ENCODE data around the gene LRRIQ1.
"Not testable (repeated sequence)": the region's sequence is repeated elsewhere in the genome, so short reads cannot be mapped to it uniquely, and the experiment has no call there.

Gene LRRIQ1, protein sequence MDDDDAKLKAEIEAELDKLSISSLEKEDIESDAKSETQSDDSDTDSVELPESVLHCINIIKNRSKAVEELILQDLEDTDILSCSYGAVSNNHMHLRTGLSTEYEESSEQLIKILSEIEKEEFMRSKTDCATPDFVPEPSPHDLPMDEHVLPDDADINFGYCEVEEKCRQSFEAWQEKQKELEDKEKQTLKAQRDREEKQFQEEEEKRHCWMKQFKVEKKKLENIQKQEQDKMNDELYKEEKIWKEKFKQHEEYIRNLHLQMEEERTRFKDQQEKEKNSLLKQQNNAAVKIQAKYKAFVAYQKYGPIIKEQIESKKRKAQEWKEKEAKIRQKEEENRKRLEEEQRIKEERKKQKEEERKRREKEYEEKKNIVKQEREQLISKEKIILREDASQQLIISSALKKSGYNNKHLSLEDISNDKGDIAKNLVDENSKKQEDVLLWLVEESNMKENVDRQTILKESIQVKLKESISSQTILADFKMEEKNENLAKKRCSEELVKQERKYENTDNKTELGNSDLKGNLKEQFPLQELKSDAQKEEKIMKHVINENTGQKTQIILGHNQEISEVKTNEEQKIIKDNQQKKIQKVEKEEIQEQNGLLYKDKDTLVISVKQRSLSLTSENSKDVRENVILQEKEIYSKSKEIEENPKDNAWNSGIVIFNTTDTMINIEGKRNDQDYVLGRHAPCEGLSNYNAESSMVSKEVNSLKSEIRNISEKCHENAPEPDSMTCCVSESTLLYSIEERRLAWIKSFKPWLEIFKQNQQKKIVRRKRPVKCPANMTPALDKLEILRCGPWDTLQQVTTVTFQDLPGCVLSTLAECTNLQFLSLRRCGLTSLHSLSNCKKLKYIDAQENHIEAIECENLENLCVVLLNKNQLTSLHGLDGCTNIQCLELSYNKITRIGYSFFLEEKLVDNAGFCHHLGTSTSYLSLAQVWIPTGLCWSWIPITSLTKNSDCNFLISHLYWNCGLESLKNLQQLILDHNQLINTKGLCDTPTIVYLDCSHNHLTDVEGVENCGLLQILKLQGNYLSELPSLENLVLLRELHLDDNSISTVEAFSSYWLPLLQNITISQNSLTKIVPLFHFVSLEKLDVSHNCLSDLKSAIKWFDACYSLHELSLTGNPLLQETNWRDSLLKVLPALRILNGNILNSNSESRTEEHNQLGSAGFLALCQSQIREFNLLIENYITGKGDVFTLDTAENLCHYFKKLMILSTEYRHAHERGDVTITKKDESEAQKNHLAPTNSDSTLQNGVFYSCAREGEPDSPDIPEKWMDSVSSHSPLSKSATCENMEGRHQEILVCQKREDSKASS (N-terminal part only)

DNA sequence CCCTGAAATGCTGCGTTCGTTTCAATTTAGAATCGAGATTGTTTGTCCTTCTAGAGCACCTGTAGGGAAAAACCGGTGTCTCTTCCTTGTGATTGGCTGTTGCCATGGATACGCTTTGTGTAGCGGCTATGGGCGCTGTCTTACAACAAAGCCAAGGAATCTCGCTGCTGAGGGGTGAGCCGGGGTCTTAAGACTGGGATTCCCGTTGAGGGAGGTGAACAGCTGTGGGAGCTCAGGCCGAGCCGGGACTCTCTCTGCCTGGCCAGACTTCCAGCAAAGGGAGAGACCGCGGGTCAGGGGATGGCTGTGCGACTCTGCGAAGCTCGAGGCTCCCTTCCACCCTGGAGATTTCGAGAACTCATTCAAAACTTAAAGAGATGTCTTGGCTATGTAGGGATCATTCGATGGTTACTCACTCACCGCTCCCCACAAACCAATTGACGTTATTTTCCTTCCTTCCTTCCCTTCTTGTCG is at the start of gene LRRIQ1, which contains the start of gene TSPAN19:
TSS of gene LRRIQ1 (plus strand) at position 118 of the 474 bp plus-strand sequence. CDS start 1,826 bp downstream, outside the sequence.
TSS of gene TSPAN19 (minus strand) at position 44 of the 474 bp plus-strand sequence. CDS start 6,331 bp downstream, outside the sequence.
- DNase-seq (ENCODE audit: low read depth in 2 of 2), result no peak

GRCh38 chr12:84986586-84986985 is 49.6 kb upstream of the LRRIQ1 start:
- no peak for DNase-seq (ENCODE audit: low read depth in 2 of 2)

DNA sequence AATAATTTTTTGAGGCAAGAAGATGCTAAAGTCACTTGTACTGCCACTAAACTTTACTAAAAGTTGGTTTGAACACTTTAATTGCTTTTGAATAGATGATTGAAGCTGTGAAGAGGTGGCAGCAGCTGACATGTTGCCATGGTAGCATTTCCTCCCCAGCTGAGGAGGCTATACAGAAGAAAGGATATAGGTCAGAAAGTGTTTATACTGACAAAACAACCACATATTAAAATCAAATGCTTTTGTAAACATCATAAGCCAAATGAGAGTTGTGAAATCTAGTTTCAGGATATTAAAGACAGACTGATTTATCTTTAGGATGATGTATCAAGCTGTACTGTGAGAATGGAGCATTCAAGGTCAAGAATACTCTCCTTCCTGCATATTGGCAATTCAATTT is 41.7 kb upstream of the LRRIQ1 start:
- no peak for DNase-seq (ENCODE audit: low read depth in 2 of 2)

DNA sequence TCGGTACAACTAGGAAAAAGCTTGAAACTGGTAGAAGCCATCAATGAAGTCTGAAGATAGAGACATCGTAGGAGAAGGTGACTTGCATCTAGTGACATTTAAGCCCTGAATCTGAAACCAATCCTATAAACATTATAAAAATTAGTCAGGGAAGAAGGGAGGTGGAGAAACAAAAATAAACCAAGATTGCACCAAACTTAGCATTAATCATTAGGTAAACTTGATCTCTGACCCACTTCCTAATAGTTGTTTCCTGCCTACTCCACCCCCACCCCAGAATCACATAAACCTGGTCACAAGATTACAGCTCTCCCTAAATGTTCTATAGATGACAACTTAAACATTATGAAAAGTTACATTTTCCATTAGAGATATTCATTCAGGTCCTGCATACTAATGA is 40.5 kb upstream of the LRRIQ1 start:
- DNase-seq (ENCODE audit: low read depth in 2 of 2), result no peak

DNA sequence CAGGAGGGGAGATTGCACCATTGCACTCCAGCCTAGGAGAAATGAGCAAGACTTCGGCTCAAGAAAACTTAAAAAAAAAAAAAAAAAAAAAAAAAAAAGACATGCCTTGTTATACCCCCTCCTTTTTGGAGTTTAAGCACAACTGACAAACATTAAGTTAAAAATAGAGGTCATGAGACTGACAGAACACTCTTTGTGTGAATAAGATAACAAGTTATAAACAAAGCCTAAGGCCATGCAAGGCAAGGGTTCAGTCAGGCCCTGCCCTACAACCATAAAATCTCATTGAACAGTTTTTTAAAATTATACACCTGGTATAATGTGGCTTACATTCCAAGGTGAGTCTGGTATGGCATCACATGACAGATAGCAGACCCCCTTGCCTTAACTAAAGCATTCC is 39.4 kb upstream of the LRRIQ1 start:
- no peak for DNase-seq (ENCODE audit: low read depth in 2 of 2)

DNA sequence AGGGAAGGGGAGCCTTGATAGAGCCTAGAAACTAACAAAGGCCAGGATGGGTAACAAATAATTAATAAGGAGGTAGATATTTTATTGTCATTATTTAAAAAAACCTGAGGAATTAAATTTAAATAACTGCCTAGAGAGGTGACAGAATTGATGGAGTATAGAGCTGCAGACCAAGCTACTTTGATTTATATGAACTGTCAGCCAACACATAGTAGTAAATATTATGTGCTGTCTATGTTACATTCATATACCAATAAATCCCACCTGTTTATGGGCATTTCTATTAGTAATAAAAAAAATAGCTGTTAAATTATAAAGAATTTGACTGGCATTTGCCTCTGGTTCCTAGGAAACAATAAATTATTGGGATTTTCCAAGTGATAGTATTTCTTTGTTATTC is 37.8 kb upstream of the LRRIQ1 start:
- no peak for DNase-seq (ENCODE audit: low read depth in 2 of 2)

DNA sequence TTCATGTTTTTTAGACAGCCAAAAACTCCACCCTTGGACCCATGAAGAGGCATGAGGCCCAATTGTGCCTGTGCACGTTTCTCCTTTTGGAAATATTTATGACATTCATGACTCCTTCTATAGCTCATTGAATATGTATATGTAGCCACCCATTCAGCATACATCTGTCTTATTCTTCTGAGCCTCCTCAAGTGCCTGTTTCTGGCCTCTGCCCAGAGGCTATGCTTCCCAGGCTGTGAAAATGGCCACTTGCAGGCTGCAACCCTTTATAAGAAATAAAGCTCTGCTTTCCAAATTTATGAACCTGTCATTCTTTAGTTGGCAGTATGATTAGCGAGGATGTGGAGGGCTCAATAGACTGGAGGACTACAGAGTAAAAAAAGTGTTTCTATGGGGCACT is 35.4 kb upstream of the LRRIQ1 start:
- DNase-seq (ENCODE audit: low read depth in 2 of 2), result no peak

- no peak for DNase-seq (ENCODE audit: low read depth in 2 of 2)
These were observed 33.3 kb upstream of the LRRIQ1 start for GRCh38 chr12:85002778-85003296.

DNA sequence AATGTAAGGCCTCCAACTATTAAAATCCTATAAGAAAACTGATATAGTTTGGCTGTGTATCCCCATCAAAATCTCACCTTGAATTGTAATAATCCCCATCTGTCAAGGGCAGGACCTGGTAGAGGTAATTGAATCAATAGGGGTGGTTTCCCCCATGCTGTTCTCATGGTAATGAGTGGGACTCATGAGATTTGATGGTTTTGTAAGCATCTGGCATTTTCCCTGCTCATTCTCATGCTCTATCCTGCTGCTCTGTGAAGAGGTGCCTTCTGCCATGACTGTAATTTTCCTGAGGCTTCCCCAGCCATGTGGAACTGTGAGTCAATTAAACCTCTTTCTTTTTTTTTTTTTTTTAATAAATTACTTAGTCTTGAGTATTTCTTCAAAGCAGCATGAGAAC is 31.9 kb upstream of the LRRIQ1 start:
- DNase-seq (ENCODE audit: low read depth in 2 of 2), result no peak

- not testable (repeated sequence) for DNase-seq (ENCODE audit: low read depth in 2 of 2)
These were observed 31.1 kb upstream of the LRRIQ1 start for GRCh38 chr12:85005047-85005446.

- DNase-seq (ENCODE audit: low read depth in 2 of 2), result no peak
These were observed 30.5 kb upstream of the LRRIQ1 start for GRCh38 chr12:85005615-85006014.

- DNase-seq (ENCODE audit: low read depth in 2 of 2), result no peak
These were observed 29.9 kb upstream of the LRRIQ1 start for GRCh38 chr12:85006206-85006605.

GRCh38 chr12:85007836-85008235 is 28.3 kb upstream of the LRRIQ1 start:
- no peak for DNase-seq (ENCODE audit: low read depth in 2 of 2)

DNA sequence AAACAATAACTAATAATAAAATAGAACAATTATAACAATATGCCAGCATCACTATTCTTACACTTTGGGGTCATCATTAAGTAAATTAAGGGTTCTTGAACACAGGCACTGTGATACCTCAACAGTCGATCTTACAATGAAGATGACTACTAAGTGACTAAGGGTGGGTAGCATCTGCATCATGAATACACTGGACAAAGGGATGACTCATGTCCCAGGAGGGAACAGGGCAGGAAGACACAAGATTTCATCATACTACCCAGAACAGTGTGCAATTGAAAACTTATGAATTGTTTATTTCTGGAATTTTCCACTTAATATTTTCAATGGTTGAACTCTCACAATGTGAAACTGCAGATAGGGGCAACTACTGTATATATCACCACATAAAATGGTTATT is 19.7 kb upstream of the LRRIQ1 start:
- DNase-seq (ENCODE audit: low read depth in 2 of 2), result no peak

DNA sequence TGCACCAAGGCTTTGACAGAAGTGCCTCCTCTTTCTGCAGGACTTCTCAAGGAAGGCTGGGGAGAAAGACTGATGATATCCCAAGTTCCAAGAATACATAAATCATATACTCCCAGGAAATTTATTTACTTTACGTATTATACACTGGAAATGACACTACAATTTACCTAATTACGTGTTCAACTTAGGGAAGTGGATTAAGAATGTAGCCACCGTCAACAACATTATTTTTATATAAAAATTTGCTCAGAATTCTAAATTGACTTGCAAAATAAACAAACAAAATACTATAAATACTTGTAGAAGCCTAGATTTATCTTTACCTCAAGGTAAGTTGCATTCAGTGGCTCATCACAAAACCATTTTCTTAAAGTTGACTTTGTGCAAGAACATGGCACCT is 19.0 kb upstream of the LRRIQ1 start:
- DNase-seq (ENCODE audit: low read depth in 2 of 2), result no peak

GRCh38 chr12:85017618-85018017 is 18.5 kb upstream of the LRRIQ1 start:
- no peak for DNase-seq (ENCODE audit: low read depth in 2 of 2)

DNA sequence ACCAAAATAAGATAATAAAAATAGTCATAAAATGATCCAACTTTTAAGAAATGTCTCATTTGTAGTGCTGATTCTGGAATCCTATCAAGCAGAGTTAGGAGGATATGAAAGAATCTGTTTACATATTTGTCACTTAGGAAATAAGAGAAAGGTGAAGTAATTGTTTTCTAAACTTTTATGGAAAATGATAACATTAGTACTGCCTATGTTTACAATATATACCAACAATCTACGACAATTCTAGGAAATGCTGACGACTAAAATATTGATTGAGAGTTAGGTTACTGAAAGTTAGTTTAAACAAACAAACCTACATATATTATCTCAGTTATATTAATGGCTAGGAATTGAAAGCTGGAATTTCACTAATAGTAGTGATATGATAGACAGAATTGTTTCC is 18.1 kb upstream of the LRRIQ1 start:
- DNase-seq (ENCODE audit: low read depth in 2 of 2), result no peak

DNA sequence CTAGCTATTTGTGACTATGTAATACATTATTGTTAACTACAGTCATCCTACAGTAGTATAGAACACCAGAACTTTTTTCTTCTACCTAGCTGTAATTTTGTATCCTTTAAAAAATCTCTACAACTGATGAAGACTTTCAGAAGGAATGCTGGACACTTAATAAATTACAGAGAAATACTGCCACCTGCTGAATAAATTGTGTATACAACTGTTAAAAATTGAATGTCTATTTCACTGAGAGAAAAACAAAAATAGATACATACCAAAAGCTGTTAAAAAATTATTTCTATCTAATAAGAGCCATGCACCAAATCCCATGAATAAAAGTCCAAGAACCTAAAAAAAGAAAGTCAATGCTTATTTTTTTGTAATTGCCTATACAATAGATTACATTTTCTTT is 6.7 kb upstream of the LRRIQ1 start:
- DNase-seq (ENCODE audit: low read depth in 2 of 2), result no peak

- DNase-seq (ENCODE audit: low read depth in 2 of 2), result no peak
These were observed 582 bp downstream of the LRRIQ1 start for GRCh38 chr12:85036733-85037132.

- no peak for DNase-seq (ENCODE audit: low read depth in 2 of 2)
These were observed 5.2 kb downstream of the LRRIQ1 start for GRCh38 chr12:85041395-85041794.

- DNase-seq (ENCODE audit: low read depth in 2 of 2), result no peak
These were observed 7.7 kb downstream of the LRRIQ1 start for GRCh38 chr12:85043829-85044228.

Measured in stimulated activated CD4-positive, alpha-beta T cell treated with anti-CD3 and anti-CD28 coated beads, Interleukin-1b, Interleukin-23, amount 100 ng/mL, for 1 hour (primary cell).